ENCODE data around the gene DHX15.

The DHX15 gene

GRCh38 chr4:24565054-24565453, 19.3 kb downstream of the DHX15 start:
- TF ChIP-seq YY1 (IDR thresholded peaks at IDR 0.05; ENCODE audit: low read depth) (no peak), NFIC (IDR thresholded peaks at IDR 0.05) (no peak), TEAD4 (IDR thresholded peaks at IDR 0.05) (no peak), RAD21 (IDR thresholded peaks at IDR 0.05; ENCODE audit: low read depth) (no peak), CREB1 (IDR thresholded peaks at IDR 0.05; ENCODE audit: low read depth) (no peak)

- no peak for TF ChIP-seq RAD21 (IDR thresholded peaks at IDR 0.05; ENCODE audit: low read depth)
- TF ChIP-seq YY1 (IDR thresholded peaks at IDR 0.05; ENCODE audit: low read depth), result no peak
- no peak for TF ChIP-seq TCF12 (IDR thresholded peaks at IDR 0.05; ENCODE audit: low read depth)
Observed at GRCh38 chr4:24564488-24564887, 19.9 kb downstream of the DHX15 start.

- TF ChIP-seq CREB1 (IDR thresholded peaks at IDR 0.05; ENCODE audit: low read depth), result no peak
- TF ChIP-seq RAD21 (IDR thresholded peaks at IDR 0.05; ENCODE audit: low read depth), result no peak
- TF ChIP-seq REST (IDR thresholded peaks at IDR 0.05; ENCODE audit: low read depth), result no peak
- no peak for TF ChIP-seq TAF1 (IDR thresholded peaks at IDR 0.05; ENCODE audit: low read depth)
- no peak for TF ChIP-seq CEBPB (IDR thresholded peaks at IDR 0.05)
- TF ChIP-seq MAX (IDR thresholded peaks at IDR 0.05), result no peak
- TF ChIP-seq NFIC (IDR thresholded peaks at IDR 0.05), result no peak
- no peak for TF ChIP-seq USF1 (IDR thresholded peaks at IDR 0.05)
- TF ChIP-seq YY1 (IDR thresholded peaks at IDR 0.05; ENCODE audit: low read depth), result no peak
Observed at GRCh38 chr4:24561438-24562139, 22.8 kb downstream of the DHX15 start.

GRCh38 chr4:24560868-24561368, 23.4 kb downstream of the DHX15 start:
- TF ChIP-seq REST (IDR thresholded peaks at IDR 0.05; ENCODE audit: low read depth) (no peak), ZBTB7A (IDR thresholded peaks at IDR 0.05; ENCODE audit: low read depth) (no peak), USF1 (IDR thresholded peaks at IDR 0.05) (no peak), TEAD4 (IDR thresholded peaks at IDR 0.05) (no peak), EGR1 (IDR thresholded peaks at IDR 0.05) (no peak), FOXM1 (IDR thresholded peaks at IDR 0.05; ENCODE audit: borderline replicate concordance, low read depth) (no peak), MAX (IDR thresholded peaks at IDR 0.05) (no peak), YY1 (IDR thresholded peaks at IDR 0.05; ENCODE audit: low read depth) (no peak), RAD21 (IDR thresholded peaks at IDR 0.05; ENCODE audit: low read depth) (no peak), TCF12 (IDR thresholded peaks at IDR 0.05; ENCODE audit: low read depth) (no peak)

- no peak for TF ChIP-seq NFIC (IDR thresholded peaks at IDR 0.05)
- no peak for TF ChIP-seq TCF12 (IDR thresholded peaks at IDR 0.05; ENCODE audit: low read depth)
- TF ChIP-seq USF1 (IDR thresholded peaks at IDR 0.05), result no peak
- TF ChIP-seq EGR1 (IDR thresholded peaks at IDR 0.05), result no peak
- no peak for TF ChIP-seq TEAD4 (IDR thresholded peaks at IDR 0.05)
- TF ChIP-seq YY1 (IDR thresholded peaks at IDR 0.05; ENCODE audit: low read depth), result no peak
- no peak for TF ChIP-seq REST (IDR thresholded peaks at IDR 0.05; ENCODE audit: low read depth)
- no peak for TF ChIP-seq TAF1 (IDR thresholded peaks at IDR 0.05; ENCODE audit: low read depth)
- TF ChIP-seq CREB1 (IDR thresholded peaks at IDR 0.05; ENCODE audit: low read depth), result no peak
- TF ChIP-seq ZBTB7A (IDR thresholded peaks at IDR 0.05; ENCODE audit: low read depth), result no peak
- TF ChIP-seq MAX (IDR thresholded peaks at IDR 0.05), result no peak
- no peak for TF ChIP-seq FOXM1 (IDR thresholded peaks at IDR 0.05; ENCODE audit: borderline replicate concordance, low read depth)
- TF ChIP-seq CEBPB (IDR thresholded peaks at IDR 0.05), result no peak
- TF ChIP-seq RAD21 (IDR thresholded peaks at IDR 0.05; ENCODE audit: low read depth), result no peak
- TF ChIP-seq EP300 (IDR thresholded peaks at IDR 0.05; ENCODE audit: borderline replicate concordance), result no peak
Observed at GRCh38 chr4:24559889-24560288, 24.5 kb downstream of the DHX15 start.
